Measurements from ENCODE around the gene SMPD3. TPM values are rescaled to one million over a fixed set of nuclear protein-coding genes. Genes with fewer than 3 reads are reported as not detected.

Gene SMPD3
- polyA plus RNA-seq, 3 donors from 2014 or later, result 4.2 to 9.8 (median 7.5) TPM

GRCh38 chr16:68481636-68482035, 33.3 kb upstream of the SMPD3 start:
- Mint-ChIP-seq H3K4me1 (no peaks in the 10 kb centered on the region), H3K27me3 (ENCODE audit: low read depth in 3 of 3) (peaks cover 0 to 9% (median 4%) of the 10 kb centered on the region in 3 donors), H3K9me3 (no peaks in the 10 kb centered on the region), H3K36me3 (no peaks in the 10 kb centered on the region), H3K4me3 (no peak overlapping the region), H3K27ac (no peak overlapping the region)
- DNase-seq, result no peak

- Mint-ChIP-seq H3K27ac (no peak overlapping the region), H3K9me3 (no peaks in the 10 kb centered on the region), H3K36me3 (no peaks in the 10 kb centered on the region), H3K4me3 (no peak overlapping the region), H3K27me3 (ENCODE audit: low read depth in 3 of 3) (peaks cover 0 to 8% (median 4%) of the 10 kb centered on the region in 3 donors), H3K4me1 (no peaks in the 10 kb centered on the region)
- no peak for DNase-seq
Observed at GRCh38 chr16:68480084-68480995, 32.0 kb upstream of the SMPD3 start.

GRCh38 chr16:68479271-68479670, 31.0 kb upstream of the SMPD3 start:
- no peaks in the 10 kb centered on the region for H3K4me1 Mint-ChIP-seq
- H3K27me3 Mint-ChIP-seq (ENCODE audit: low read depth in 3 of 3), result peaks cover 0 to 6% (median 4%) of the 10 kb centered on the region in 3 donors
- H3K9me3 Mint-ChIP-seq, result no peaks in the 10 kb centered on the region
- no peak overlapping the region for H3K27ac Mint-ChIP-seq
- H3K4me3 Mint-ChIP-seq, result no peak overlapping the region
- H3K36me3 Mint-ChIP-seq, result no peaks in the 10 kb centered on the region
- no peak for DNase-seq

- peaks cover 0 to 6% (median 4%) of the 10 kb centered on the region in 3 donors for H3K27me3 Mint-ChIP-seq (ENCODE audit: low read depth in 3 of 3)
- no peak overlapping the region for H3K4me3 Mint-ChIP-seq
- H3K36me3 Mint-ChIP-seq, result no peaks in the 10 kb centered on the region
- H3K9me3 Mint-ChIP-seq, result no peaks in the 10 kb centered on the region
- no peak overlapping the region for H3K27ac Mint-ChIP-seq
- H3K4me1 Mint-ChIP-seq, result no peaks in the 10 kb centered on the region
- DNase-seq, result no peak
Observed at GRCh38 chr16:68478526-68479250, 30.4 kb upstream of the SMPD3 start.

GRCh38 chr16:68475071-68475470, 26.8 kb upstream of the SMPD3 start:
- H3K9me3 Mint-ChIP-seq, result no peaks in the 10 kb centered on the region
- DNase-seq, result no peak
- H3K4me3 Mint-ChIP-seq, result no peak overlapping the region
- no peak overlapping the region for H3K27ac Mint-ChIP-seq
- H3K4me1 Mint-ChIP-seq, result peaks cover 16% of the 10 kb centered on the region in 2 donors
- no peaks in the 10 kb centered on the region for H3K36me3 Mint-ChIP-seq
- H3K27me3 Mint-ChIP-seq (ENCODE audit: low read depth in 3 of 3), result peaks cover 0 to 5% (median 2%) of the 10 kb centered on the region in 3 donors

- Mint-ChIP-seq H3K36me3 (no peaks in the 10 kb centered on the region), H3K27ac (no peak overlapping the region), H3K27me3 (ENCODE audit: low read depth in 3 of 3) (peaks cover 0 to 3% (median 2%) of the 10 kb centered on the region in 3 donors), H3K9me3 (no peaks in the 10 kb centered on the region), H3K4me3 (no peak overlapping the region), H3K4me1 (peaks cover 27 to 28% of the 10 kb centered on the region in 2 donors)
- no peak for DNase-seq
Observed at GRCh38 chr16:68473358-68474070, 25.2 kb upstream of the SMPD3 start.

- H3K4me3 Mint-ChIP-seq, result no peak overlapping the region
- peaks cover 0 to 4% (median 3%) of the 10 kb centered on the region in 3 donors for H3K27me3 Mint-ChIP-seq (ENCODE audit: low read depth in 3 of 3)
- H3K4me1 Mint-ChIP-seq, result peaks cover 28 to 31% of the 10 kb centered on the region in 2 donors
- DNase-seq, result no peak
- peak overlapping the region in 1 of 6 donors; percentile 64 for H3K27ac Mint-ChIP-seq
- no peaks in the 10 kb centered on the region for H3K36me3 Mint-ChIP-seq
- H3K9me3 Mint-ChIP-seq, result no peaks in the 10 kb centered on the region
Observed at GRCh38 chr16:68472581-68472980, 24.3 kb upstream of the SMPD3 start.

GRCh38 chr16:68470461-68471150, 22.3 kb upstream of the SMPD3 start:
- Mint-ChIP-seq H3K9me3 (no peaks in the 10 kb centered on the region), H3K27ac (peak overlapping the region; percentile 43 to 84 (median 71)), H3K36me3 (no peaks in the 10 kb centered on the region), H3K4me1 (peaks cover 28 to 31% of the 10 kb centered on the region in 2 donors), H3K4me3 (peak overlapping the region; percentile 81 to 90 (median 84)), H3K27me3 (ENCODE audit: low read depth in 3 of 3) (peaks cover 2 to 3% (median 3%) of the 10 kb centered on the region in 3 donors)
- peak in 2 of 3 donors; percentile 14 to 31 for DNase-seq

GRCh38 chr16:68469796-68470460, 21.6 kb upstream of the SMPD3 start:
- DNase-seq, result peak in 2 of 3 donors; percentile 14 to 16
- H3K27ac Mint-ChIP-seq, result peak overlapping the region; percentile 43 to 84 (median 71)
- H3K27me3 Mint-ChIP-seq (ENCODE audit: low read depth in 3 of 3), result peaks cover 2 to 3% (median 3%) of the 10 kb centered on the region in 3 donors
- peaks cover 28 to 31% of the 10 kb centered on the region in 2 donors for H3K4me1 Mint-ChIP-seq
- peak overlapping the region; percentile 81 to 90 (median 84) for H3K4me3 Mint-ChIP-seq
- H3K9me3 Mint-ChIP-seq, result no peaks in the 10 kb centered on the region
- no peaks in the 10 kb centered on the region for H3K36me3 Mint-ChIP-seq

GRCh38 chr16:68468842-68469241, 20.5 kb upstream of the SMPD3 start:
- peaks cover 28 to 31% of the 10 kb centered on the region in 2 donors for H3K4me1 Mint-ChIP-seq
- H3K36me3 Mint-ChIP-seq, result no peaks in the 10 kb centered on the region
- H3K27me3 Mint-ChIP-seq (ENCODE audit: low read depth in 3 of 3), result peaks cover 3 to 4% (median 3%) of the 10 kb centered on the region in 3 donors
- no peaks in the 10 kb centered on the region for H3K9me3 Mint-ChIP-seq
- no peak for DNase-seq
- H3K27ac Mint-ChIP-seq, result no peak overlapping the region
- no peak overlapping the region for H3K4me3 Mint-ChIP-seq

GRCh38 chr16:68466174-68466573, 17.9 kb upstream of the SMPD3 start:
- peaks cover 0 to 4% (median 0%) of the 10 kb centered on the region in 3 donors for H3K36me3 Mint-ChIP-seq
- H3K4me1 Mint-ChIP-seq, result peaks cover 23 to 26% of the 10 kb centered on the region in 2 donors
- H3K27ac Mint-ChIP-seq, result no peak overlapping the region
- H3K27me3 Mint-ChIP-seq (ENCODE audit: low read depth in 3 of 3), result peaks cover 3 to 5% (median 4%) of the 10 kb centered on the region in 3 donors
- DNase-seq, result no peak
- H3K9me3 Mint-ChIP-seq, result peaks cover 0 to 2% (median 0%) of the 10 kb centered on the region in 6 donors
- no peak overlapping the region for H3K4me3 Mint-ChIP-seq

GRCh38 chr16:68463904-68464303, 15.6 kb upstream of the SMPD3 start:
- Mint-ChIP-seq H3K9me3 (peaks cover 0 to 2% (median 0%) of the 10 kb centered on the region in 6 donors), H3K36me3 (peaks cover 0 to 4% (median 0%) of the 10 kb centered on the region in 3 donors), H3K4me1 (peaks cover under 1 to 6% of the 10 kb centered on the region in 2 donors), H3K27ac (no peak overlapping the region), H3K27me3 (ENCODE audit: low read depth in 3 of 3) (peaks cover 4 to 9% (median 6%) of the 10 kb centered on the region in 3 donors), H3K4me3 (peak overlapping the region in 1 of 5 donors; percentile 2)
- DNase-seq, result no peak
